ENCODE measurements around the gene SLC24A4. TPM values are rescaled to one million over a fixed set of nuclear protein-coding genes. Genes with fewer than 3 reads are reported as not detected.

The SLC24A4 gene
- polyA plus RNA-seq, 1 donor from 2014 or later: 0.17 TPM

GRCh38 chr14:92427096-92427495 lies 104.1 kb downstream of the SLC24A4 start:
- TF ChIP-seq SMC3 (conservative IDR thresholded peaks at IDR 0.05; ENCODE audit: poor library complexity): no peak
- TF ChIP-seq EZH2 (IDR thresholded peaks at IDR 0.05; ENCODE audit: borderline replicate concordance, insufficient read depth, low read length, poor library complexity, severe bottlenecking): no peak
- no peak for TF ChIP-seq TAF1 (IDR thresholded peaks at IDR 0.05; ENCODE audit: low read depth)
- TF ChIP-seq POLR2AphosphoS5 (IDR thresholded peaks at IDR 0.05): no peak
- TF ChIP-seq, protein P1, sequence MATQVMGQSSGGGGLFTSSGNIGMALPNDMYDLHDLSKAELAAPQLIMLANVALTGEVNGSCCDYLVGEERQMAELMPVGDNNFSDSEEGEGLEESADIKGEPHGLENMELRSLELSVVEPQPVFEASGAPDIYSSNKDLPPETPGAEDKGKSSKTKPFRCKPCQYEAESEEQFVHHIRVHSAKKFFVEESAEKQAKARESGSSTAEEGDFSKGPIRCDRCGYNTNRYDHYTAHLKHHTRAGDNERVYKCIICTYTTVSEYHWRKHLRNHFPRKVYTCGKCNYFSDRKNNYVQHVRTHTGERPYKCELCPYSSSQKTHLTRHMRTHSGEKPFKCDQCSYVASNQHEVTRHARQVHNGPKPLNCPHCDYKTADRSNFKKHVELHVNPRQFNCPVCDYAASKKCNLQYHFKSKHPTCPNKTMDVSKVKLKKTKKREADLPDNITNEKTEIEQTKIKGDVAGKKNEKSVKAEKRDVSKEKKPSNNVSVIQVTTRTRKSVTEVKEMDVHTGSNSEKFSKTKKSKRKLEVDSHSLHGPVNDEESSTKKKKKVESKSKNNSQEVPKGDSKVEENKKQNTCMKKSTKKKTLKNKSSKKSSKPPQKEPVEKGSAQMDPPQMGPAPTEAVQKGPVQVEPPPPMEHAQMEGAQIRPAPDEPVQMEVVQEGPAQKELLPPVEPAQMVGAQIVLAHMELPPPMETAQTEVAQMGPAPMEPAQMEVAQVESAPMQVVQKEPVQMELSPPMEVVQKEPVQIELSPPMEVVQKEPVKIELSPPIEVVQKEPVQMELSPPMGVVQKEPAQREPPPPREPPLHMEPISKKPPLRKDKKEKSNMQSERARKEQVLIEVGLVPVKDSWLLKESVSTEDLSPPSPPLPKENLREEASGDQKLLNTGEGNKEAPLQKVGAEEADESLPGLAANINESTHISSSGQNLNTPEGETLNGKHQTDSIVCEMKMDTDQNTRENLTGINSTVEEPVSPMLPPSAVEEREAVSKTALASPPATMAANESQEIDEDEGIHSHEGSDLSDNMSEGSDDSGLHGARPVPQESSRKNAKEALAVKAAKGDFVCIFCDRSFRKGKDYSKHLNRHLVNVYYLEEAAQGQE (IDR thresholded peaks at IDR 0.05; ENCODE audit: borderline replicate concordance): no peak
- H3K9me2 ChIP-seq (ENCODE audit: insufficient read depth, low read length): no peaks in the 10 kb centered on the region
- H3F3A ChIP-seq (ENCODE audit: insufficient read depth, low read length, poor library complexity, severe bottlenecking): no peaks in the 10 kb centered on the region
- H3K27me3 ChIP-seq (ENCODE audit: insufficient read depth, low read depth, low read length): no peaks in the 10 kb centered on the region
- H3K4me3 ChIP-seq (ENCODE audit: low read length): no peak overlapping the region
- H3K36me3 ChIP-seq (ENCODE audit: insufficient read depth, low read length): no peaks in the 10 kb centered on the region
- H4K20me1 ChIP-seq (ENCODE audit: insufficient read depth): no peaks in the 10 kb centered on the region
- H2AFZ ChIP-seq (ENCODE audit: low read depth, low read length): no peak overlapping the region
- no peak overlapping the region for H3K9ac ChIP-seq (ENCODE audit: low read length)
- no peaks in the 10 kb centered on the region for H3K79me2 ChIP-seq (replicated peaks; ENCODE audit: insufficient read depth, low read length)
- H3K27ac ChIP-seq (ENCODE audit: low read length): no peak overlapping the region
- no peaks in the 10 kb centered on the region for H3K9me3 ChIP-seq (ENCODE audit: low read length)
- no peak overlapping the region for H3K4me2 ChIP-seq (ENCODE audit: low read length)

- Histone ChIP-seq H3K4me3 (ENCODE audit: low read length) (no peak overlapping the region), H3K36me3 (ENCODE audit: insufficient read depth, low read length) (no peaks in the 10 kb centered on the region), H4K20me1 (ENCODE audit: insufficient read depth) (no peaks in the 10 kb centered on the region), H3K4me2 (ENCODE audit: low read length) (no peak overlapping the region), H3K27me3 (ENCODE audit: insufficient read depth, low read depth, low read length) (no peaks in the 10 kb centered on the region), H3K9ac (ENCODE audit: low read length) (no peak overlapping the region), H3K79me2 (replicated peaks; ENCODE audit: insufficient read depth, low read length) (no peaks in the 10 kb centered on the region), H3K27ac (ENCODE audit: low read length) (no peak overlapping the region), H3K9me2 (ENCODE audit: insufficient read depth, low read length) (no peaks in the 10 kb centered on the region), H3K9me3 (ENCODE audit: low read length) (no peaks in the 10 kb centered on the region), H2AFZ (ENCODE audit: low read depth, low read length) (no peak overlapping the region), H3F3A (ENCODE audit: insufficient read depth, low read length, poor library complexity, severe bottlenecking) (no peaks in the 10 kb centered on the region)
- TF ChIP-seq EZH2 (IDR thresholded peaks at IDR 0.05; ENCODE audit: borderline replicate concordance, insufficient read depth, low read length, poor library complexity, severe bottlenecking) (no peak), EP300 (conservative IDR thresholded peaks at IDR 0.05; ENCODE audit: poor library complexity, severe bottlenecking) (no peak), POLR2AphosphoS5 (IDR thresholded peaks at IDR 0.05) (no peak), SMC3 (conservative IDR thresholded peaks at IDR 0.05; ENCODE audit: poor library complexity) (no peak), TAF1 (IDR thresholded peaks at IDR 0.05; ENCODE audit: low read depth) (no peak), MXI1 (conservative IDR thresholded peaks at IDR 0.05; ENCODE audit: poor library complexity, severe bottlenecking) (no peak)
Measured at GRCh38 chr14:92430686-92431085, 107.7 kb downstream of the SLC24A4 start.

GRCh38 chr14:92431199-92431725 lies 108.3 kb downstream of the SLC24A4 start:
- no peaks in the 10 kb centered on the region for H3F3A ChIP-seq (ENCODE audit: insufficient read depth, low read length, poor library complexity, severe bottlenecking)
- H3K4me3 ChIP-seq (ENCODE audit: low read length): no peak overlapping the region
- no peak overlapping the region for H3K4me2 ChIP-seq (ENCODE audit: low read length)
- H3K9ac ChIP-seq (ENCODE audit: low read length): no peak overlapping the region
- H4K20me1 ChIP-seq (ENCODE audit: insufficient read depth): no peaks in the 10 kb centered on the region
- H3K9me3 ChIP-seq (ENCODE audit: low read length): no peaks in the 10 kb centered on the region
- no peaks in the 10 kb centered on the region for H3K36me3 ChIP-seq (ENCODE audit: insufficient read depth, low read length)
- H2AFZ ChIP-seq (ENCODE audit: low read depth, low read length): no peak overlapping the region
- TF ChIP-seq POLR2AphosphoS5 (IDR thresholded peaks at IDR 0.05) (no peak), MXI1 (conservative IDR thresholded peaks at IDR 0.05; ENCODE audit: poor library complexity, severe bottlenecking) (no peak), EP300 (conservative IDR thresholded peaks at IDR 0.05; ENCODE audit: poor library complexity, severe bottlenecking) (no peak), CTCF (IDR thresholded peaks at IDR 0.05; ENCODE audit: poor library complexity, severe bottlenecking) (no peak), SMC3 (conservative IDR thresholded peaks at IDR 0.05; ENCODE audit: poor library complexity) (no peak), RAD21 (conservative IDR thresholded peaks at IDR 0.05) (no peak), TAF1 (IDR thresholded peaks at IDR 0.05; ENCODE audit: low read depth) (no peak), EZH2 (IDR thresholded peaks at IDR 0.05; ENCODE audit: borderline replicate concordance, insufficient read depth, low read length, poor library complexity, severe bottlenecking) (no peak)
- TF ChIP-seq, protein P1 (IDR thresholded peaks at IDR 0.05; ENCODE audit: borderline replicate concordance): no peak
- no peaks in the 10 kb centered on the region for H3K79me2 ChIP-seq (replicated peaks; ENCODE audit: insufficient read depth, low read length)
- H3K27me3 ChIP-seq (ENCODE audit: insufficient read depth, low read depth, low read length): no peaks in the 10 kb centered on the region
- no peaks in the 10 kb centered on the region for H3K9me2 ChIP-seq (ENCODE audit: insufficient read depth, low read length)
- H3K27ac ChIP-seq (ENCODE audit: low read length): no peak overlapping the region

All from neural cell (in vitro differentiated cells).